Thyroid gland (tissue), 4 donors: ENCODE measurements around the gene LRRC37A3.

ENCODE experiments used
- CTCF ChIP-seq, 6 experiments: fragments of 200-600 bp in 3 of 6; fragments of 450-650 bp in 3 of 6; sonication (generic) in 3 of 6; IDR thresholded peaks; one replicate each; pipeline ENCODE4 v1.5.1; 2016 to 2019; ENCODE audit warnings: antibody characterized with exemption in 6 of 6, mild to moderate bottlenecking in 2 of 6, inconsistent platforms in 1 of 6, moderate library complexity in 1 of 6
- POLR2A ChIP-seq, 2 donors: fragments of 450-650 bp; IDR thresholded peaks; one replicate each; pipeline ENCODE4 v1.6.1; 2017; ENCODE audit warnings: antibody characterized with exemption in 2 of 2, mild to moderate bottlenecking in 2 of 2, moderate library complexity in 1 of 2

GRCh38 chr17:64941761-64942160 lies 22.5 kb upstream of the LRRC37A3 start:
- TF ChIP-seq CTCF (IDR thresholded peaks at IDR 0.05) (no peak), POLR2A (IDR thresholded peaks at IDR 0.05) (no peak)
